Sciatic nerve (tissue), 2 donors: ENCODE results near the gene SFT2D2. TPM values are rescaled to one million over a fixed set of nuclear protein-coding genes. Genes with fewer than 3 reads are reported as not detected.

ENCODE experiments used
- ATAC-seq: fragments of 200-7000 bp; cut with Tn5 transposase; one replicate; pipeline ENCODE4 v1.9.1; 2020; ENCODE audit warnings: mild to moderate bottlenecking, moderate library complexity
- DNase-seq: peaks from one replicate; pipeline ENCODE4 v3.0.0-alpha.2; 2020; ENCODE audit warnings: low spot score
- intact Hi-C: fragments of 100-400 bp; cut with DNase I; formaldehyde crosslinking; loops from one replicate; pipeline ENCODE4 v1.14.2; 2022
- total RNA-seq: library from RNA; stranded (reverse); fragmentation: NEBNext Ultra II Directional; extraction: Animal tissue kit (Norgen Biotek cat#: 25700); gene quantifications from one replicate; pipeline ENCODE4 v1.2.1, GENCODE V29; 2021
- donor health status: DM: no; HTN: no; CAD: no.
- donor health status: DM: no; HTN: no; CAD: no.

The SFT2D2 gene
- total RNA-seq, 1 donor from 2014 or later: 74.4 TPM

DNA sequence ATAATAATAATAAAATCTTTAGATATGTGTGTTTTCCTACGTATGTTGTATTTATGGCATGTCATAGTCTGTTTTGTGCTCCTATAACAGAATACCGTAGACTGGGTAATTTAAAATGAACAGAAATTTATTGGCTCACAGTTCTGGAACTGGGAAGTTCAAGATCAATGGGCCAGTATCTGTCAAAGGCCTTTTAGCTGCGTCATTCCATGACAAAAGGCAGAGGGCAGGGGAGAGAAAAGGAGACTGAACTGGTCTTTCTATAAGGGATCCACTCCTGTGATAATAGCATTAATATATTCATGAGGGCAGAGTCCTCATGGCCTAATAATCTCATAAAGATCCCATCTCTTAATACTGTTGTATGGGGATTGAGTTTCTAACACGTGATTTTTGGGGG lies 7.1 kb upstream of the SFT2D2 start:
- no peak for DNase-seq
- intact Hi-C loops: no loop called here
- no peak for ATAC-seq

GRCh38 chr1:168220470-168220871 lies 5.3 kb upstream of the SFT2D2 start:
- intact Hi-C loops: no loop called here
- no peak for DNase-seq
- ATAC-seq: no peak

- intact Hi-C loops: no loop called here
- ATAC-seq: no peak
- DNase-seq: no peak
Observed at GRCh38 chr1:168221275-168221674, 4.5 kb upstream of the SFT2D2 start.

- no peak for DNase-seq
- intact Hi-C loops: no loop called here
- ATAC-seq: no peak
Observed at GRCh38 chr1:168223261-168223660, 2.5 kb upstream of the SFT2D2 start.

GRCh38 chr1:168223681-168224540 lies 1.9 kb upstream of the SFT2D2 start:
- DNase-seq: no peak
- intact Hi-C loops: no loop called here
- no peak for ATAC-seq

DNA sequence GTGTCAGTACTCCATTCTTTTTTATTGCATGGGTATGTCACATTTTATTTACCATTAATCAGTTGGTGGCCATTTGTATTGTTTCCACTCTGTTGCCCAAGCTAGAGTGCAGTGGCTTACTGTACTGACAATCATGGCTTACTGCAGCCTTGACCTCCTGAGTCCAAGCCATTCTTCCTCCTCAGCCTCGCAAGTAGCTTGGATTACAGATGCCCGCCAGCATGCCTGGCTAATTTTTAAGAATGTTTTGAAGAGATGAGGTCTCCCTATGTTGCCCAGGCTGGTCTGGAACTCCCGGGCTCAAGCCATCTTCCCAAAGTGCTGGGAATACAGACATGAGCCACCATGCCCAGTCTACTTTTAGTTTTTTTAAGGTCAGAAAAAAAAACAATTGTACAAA lies 813 bp upstream of the SFT2D2 start:
- ATAC-seq (no peak), DNase-seq (no peak)
- intact Hi-C loops: no loop called here

GRCh38 chr1:168227620-168228019 lies 1.8 kb downstream of the SFT2D2 start:
- intact Hi-C loops: no loop called here
- no peak for ATAC-seq
- no peak for DNase-seq

GRCh38 chr1:168229893-168230292 lies 4.1 kb downstream of the SFT2D2 start:
- DNase-seq: no peak
- ATAC-seq: no peak
- intact Hi-C loops: no loop called here

- no peak for DNase-seq
- intact Hi-C loops: no loop called here
Observed at GRCh38 chr1:168230709-168231108, 4.9 kb downstream of the SFT2D2 start.

DNA sequence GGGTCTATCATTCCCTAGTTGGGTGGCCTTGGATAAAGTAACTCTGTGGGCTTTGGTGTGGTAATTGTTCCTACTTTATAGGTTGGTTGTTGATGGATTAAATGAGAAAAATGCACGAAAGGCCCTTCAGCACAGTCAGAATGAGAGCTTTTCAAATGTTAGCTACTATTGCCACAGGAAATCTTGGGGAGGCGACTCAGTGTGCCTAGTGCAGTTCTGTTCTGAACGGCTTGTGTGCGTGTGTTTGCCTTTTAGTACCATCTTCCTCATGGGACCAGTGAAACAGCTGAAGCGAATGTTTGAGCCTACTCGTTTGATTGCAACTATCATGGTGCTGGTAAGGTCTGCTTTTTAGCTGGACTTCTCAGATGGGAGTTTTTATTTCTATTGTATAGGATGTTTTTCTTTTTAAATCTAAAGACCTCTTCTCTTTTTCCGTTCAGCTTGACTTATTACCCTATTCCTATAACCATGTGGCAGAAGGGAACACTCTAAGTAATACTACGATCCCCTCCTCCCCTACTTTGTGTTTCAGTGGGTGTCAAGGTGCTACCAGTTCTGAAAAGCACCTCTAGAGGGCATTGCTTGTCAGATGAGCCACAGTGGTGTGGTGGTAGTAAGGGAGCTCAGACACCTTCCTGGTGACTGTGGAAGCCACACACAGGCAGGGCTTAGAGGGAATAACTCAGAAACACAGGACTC lies 9.2 kb downstream of the SFT2D2 start:
- DNase-seq (no peak), ATAC-seq (peak; percentile 63)
- intact Hi-C loops: no loop called here

More at GRCh38 chr1:168230709-168231108, 4.9 kb downstream of the SFT2D2 start:
- ATAC-seq: no peak

DNA sequence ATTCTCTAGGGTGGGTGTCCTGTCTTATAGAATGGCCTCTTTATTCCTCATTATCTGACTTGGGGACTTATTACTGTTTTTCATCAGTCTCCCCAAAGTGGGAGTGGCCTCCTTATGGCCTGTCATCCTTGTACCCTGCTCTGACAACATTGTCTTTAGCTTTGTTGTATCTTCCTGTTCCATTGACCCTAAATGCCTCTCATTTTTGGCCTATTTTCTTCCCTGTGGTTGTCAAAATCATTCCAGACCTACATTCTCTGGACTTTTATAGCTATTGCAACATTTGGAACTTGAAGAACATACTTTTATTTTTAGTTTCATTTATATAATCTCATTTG lies 9.7 kb downstream of the SFT2D2 start:
- DNase-seq (no peak), ATAC-seq (peak; percentile 63)
- intact Hi-C loops: no loop called here

DNA sequence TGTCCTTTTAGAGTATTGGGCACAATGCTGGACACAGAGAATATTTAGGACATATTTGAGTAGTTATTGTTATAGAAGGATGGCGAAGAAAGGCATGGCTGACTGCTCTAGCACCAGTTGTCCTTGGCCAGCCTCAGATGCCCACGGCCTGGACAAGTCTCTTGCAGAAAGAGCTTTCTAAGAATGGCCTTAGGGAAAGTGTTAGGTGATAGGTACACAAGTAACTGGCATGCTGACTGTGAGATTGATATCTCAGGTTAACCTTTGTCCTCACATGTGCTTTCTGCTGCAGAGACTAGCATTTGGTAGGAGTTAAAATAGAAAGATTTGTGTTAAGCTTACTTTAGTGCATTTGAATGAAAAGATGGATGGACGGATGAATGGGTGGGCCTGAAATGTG lies 10.1 kb downstream of the SFT2D2 start:
- ATAC-seq (no peak), DNase-seq (no peak)
- intact Hi-C loops: no loop called here

DNA sequence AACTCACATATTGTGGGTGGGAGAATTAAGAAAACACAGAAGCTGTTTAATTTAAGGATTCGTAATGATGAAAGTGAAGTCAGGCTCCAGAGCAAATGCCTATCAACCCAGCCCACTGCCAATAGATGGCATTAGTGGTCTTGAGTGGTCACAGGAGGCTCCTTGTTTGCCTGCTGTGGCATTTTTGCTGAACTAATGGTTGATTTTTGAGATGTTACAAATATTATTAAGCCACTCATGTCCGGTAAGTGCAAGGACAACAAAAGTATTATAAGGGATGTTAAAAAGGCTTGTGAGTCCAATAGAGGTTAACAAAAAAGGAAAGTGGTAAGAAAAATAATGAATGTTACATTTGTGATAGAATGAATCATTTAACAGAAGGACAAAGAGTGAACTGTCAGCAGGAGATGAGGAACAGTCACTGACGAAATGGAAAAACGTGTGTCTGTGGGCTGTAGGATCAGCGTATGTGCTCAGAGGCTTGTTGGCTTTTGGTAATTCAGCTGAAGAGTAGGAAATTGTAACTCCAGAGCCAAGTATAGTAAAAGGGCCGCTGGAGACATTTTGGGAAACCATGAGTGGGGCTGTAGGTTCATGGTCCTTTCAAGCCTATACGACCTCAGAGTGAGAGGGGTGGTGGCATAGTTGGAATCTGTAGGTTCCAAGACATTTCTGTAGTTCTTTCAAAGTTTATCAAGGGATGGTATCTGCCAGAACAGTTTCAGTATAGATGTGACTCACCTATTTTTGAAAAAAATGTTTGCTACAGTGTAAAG lies 11.2 kb downstream of the SFT2D2 start:
- ATAC-seq (no peak), DNase-seq (no peak)
- intact Hi-C loops: no loop called here

DNA sequence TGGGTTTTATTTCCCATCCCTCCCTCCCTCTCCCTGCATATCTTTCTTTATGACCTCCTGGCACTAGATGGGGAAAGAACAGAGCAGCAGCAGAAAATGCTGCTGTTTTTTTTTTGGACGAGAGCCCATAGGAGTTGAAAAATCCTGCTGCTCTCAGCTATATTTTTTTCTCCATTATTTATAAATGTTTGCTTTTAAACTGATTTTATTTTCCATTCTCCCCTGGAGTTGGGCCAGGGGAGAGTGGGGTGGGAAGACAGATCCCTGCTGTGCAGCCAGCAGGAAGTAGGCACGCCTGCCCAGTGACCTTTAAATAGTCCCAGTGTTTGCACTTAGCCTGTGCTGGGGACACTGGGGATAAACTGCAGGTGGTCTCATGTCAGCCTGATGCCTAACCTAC lies 17.4 kb downstream of the SFT2D2 start:
- ATAC-seq (peak; percentile 82), DNase-seq (no peak)
- intact Hi-C loops: no loop called here

- no peak for DNase-seq
- intact Hi-C loops: no loop called here
Observed at GRCh38 chr1:168243636-168244212, 17.9 kb downstream of the SFT2D2 start.

DNA sequence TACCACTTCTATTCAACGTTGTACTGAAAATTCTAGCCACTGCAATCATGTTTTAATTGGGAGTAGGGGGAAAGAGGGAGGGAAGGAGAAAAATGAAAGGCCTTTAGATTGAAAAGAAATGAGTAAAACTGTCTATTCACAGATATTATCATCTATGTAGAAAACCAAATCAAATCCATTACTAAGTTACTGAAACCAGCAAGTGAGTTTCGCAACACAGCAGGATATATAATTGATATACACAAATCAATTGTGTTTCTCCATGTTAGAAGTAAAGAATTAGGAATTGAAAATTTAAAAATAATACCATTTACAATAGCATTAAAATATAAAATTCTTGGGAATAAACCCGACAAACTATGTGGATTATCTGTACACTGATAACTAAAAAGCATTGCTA lies 19.2 kb downstream of the SFT2D2 start:
- DNase-seq: no peak
- no peak for ATAC-seq
- intact Hi-C loops: no loop called here

More at GRCh38 chr1:168243636-168244212, 17.9 kb downstream of the SFT2D2 start:
- peak; percentile 71 for ATAC-seq

- no peak for ATAC-seq
- DNase-seq: no peak
- intact Hi-C loops: no loop called here
Observed at GRCh38 chr1:168246506-168246905, 20.7 kb downstream of the SFT2D2 start.

DNA sequence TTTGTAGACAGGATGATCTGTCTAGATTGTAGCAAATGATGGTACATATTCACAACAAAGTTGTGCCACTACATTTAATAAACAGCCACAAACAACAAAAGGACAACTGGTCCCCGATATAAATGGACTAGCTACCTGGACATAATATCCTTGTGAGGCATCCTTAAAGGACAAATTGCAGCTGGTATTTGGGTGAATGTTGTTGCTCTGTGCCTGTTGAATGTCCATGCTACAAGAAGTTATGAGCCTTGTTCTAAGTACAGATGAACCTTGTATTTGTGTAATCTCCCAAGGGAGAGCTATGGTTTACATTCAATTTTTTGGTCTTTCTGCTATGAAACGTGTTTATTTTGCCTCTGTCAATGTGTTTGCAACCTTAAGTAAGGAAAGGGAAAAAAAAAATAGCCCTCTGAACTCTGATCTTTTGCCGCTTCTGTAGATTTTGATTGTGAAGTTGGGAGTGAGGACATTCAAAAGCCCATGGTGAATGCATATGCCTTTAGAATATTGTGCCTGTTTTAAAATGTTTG lies 26.5 kb downstream of the SFT2D2 start:
- intact Hi-C loops: no loop called here
- no peak for DNase-seq
- no peak for ATAC-seq

- DNase-seq: no peak
- intact Hi-C loops: no loop called here
- ATAC-seq: no peak
Observed at GRCh38 chr1:168256164-168256563, 30.4 kb downstream of the SFT2D2 start.
